ENCODE data around the gene PCGF3.

PCGF3 gene

GRCh38 chr4:732911-733630, 27.4 kb downstream of the PCGF3 start:
- Histone ChIP-seq H4K20me1 (ENCODE audit: low read depth, low read length) (no peaks in the 10 kb centered on the region; the same call in 1 of the 2 replicates), H3K79me2 (ENCODE audit: insufficient read depth, low read length) (peaks cover 4% of the 10 kb centered on the region), H3K36me3 (ENCODE audit: low read length) (no peaks in the 10 kb centered on the region), H3F3A (ENCODE audit: insufficient read depth) (no peaks in the 10 kb centered on the region), H3K9me2 (replicated peaks; ENCODE audit: insufficient read depth, low read length) (no peaks in the 10 kb centered on the region), H3K9ac (ENCODE audit: low read length) (no peak overlapping the region), H3K27me3 (ENCODE audit: low read length) (no peaks in the 10 kb centered on the region), H3K4me3 (ENCODE audit: insufficient read depth, low read length, poor library complexity, severe bottlenecking) (no peak overlapping the region), H3K4me2 (ENCODE audit: low read depth, low read length, poor library complexity, severe bottlenecking) (no peak overlapping the region), H2AFZ (ENCODE audit: low read depth, low read length, severe bottlenecking) (no peak overlapping the region), H3K27ac (ENCODE audit: low read depth, low read length) (no peak overlapping the region), H3K9me3 (ENCODE audit: insufficient read depth, low read length) (no peaks in the 10 kb centered on the region)
- no peak for TF ChIP-seq EZH2phosphoT487 (conservative IDR thresholded peaks at IDR 0.05; ENCODE audit: low read length)
- TF ChIP-seq CTCF (IDR thresholded peaks at IDR 0.05; ENCODE audit: insufficient read depth, low read length, poor library complexity, severe bottlenecking) = no peak

- Histone ChIP-seq H3K79me2 (ENCODE audit: insufficient read depth, low read length) (peaks cover under 1% of the 10 kb centered on the region; the same call in 1 of the 2 replicates), H2AFZ (ENCODE audit: low read depth, low read length, severe bottlenecking) (no peak overlapping the region), H3K36me3 (ENCODE audit: low read length) (no peaks in the 10 kb centered on the region), H3K27ac (ENCODE audit: low read depth, low read length) (no peak overlapping the region), H3K9ac (ENCODE audit: low read length) (no peak overlapping the region), H3K4me3 (ENCODE audit: insufficient read depth, low read length, poor library complexity, severe bottlenecking) (no peak overlapping the region), H4K20me1 (ENCODE audit: low read depth, low read length) (no peaks in the 10 kb centered on the region), H3K9me3 (ENCODE audit: insufficient read depth, low read length) (no peaks in the 10 kb centered on the region), H3K9me2 (replicated peaks; ENCODE audit: insufficient read depth, low read length) (no peaks in the 10 kb centered on the region), H3K4me2 (ENCODE audit: low read depth, low read length, poor library complexity, severe bottlenecking) (no peak overlapping the region), H3F3A (ENCODE audit: insufficient read depth) (no peaks in the 10 kb centered on the region), H3K27me3 (ENCODE audit: low read length) (no peaks in the 10 kb centered on the region)
- no peak for TF ChIP-seq EZH2phosphoT487 (conservative IDR thresholded peaks at IDR 0.05; ENCODE audit: low read length)
- no peak for TF ChIP-seq CTCF (IDR thresholded peaks at IDR 0.05; ENCODE audit: insufficient read depth, low read length, poor library complexity, severe bottlenecking)
Measured at GRCh38 chr4:733631-733980, 28.0 kb downstream of the PCGF3 start.

- Histone ChIP-seq H3K4me2 (ENCODE audit: low read depth, low read length, poor library complexity, severe bottlenecking) (no peak overlapping the region), H3K4me3 (ENCODE audit: insufficient read depth, low read length, poor library complexity, severe bottlenecking) (no peak overlapping the region), H3K9ac (ENCODE audit: low read length) (no peak overlapping the region), H3K27ac (ENCODE audit: low read depth, low read length) (no peak overlapping the region), H2AFZ (ENCODE audit: low read depth, low read length, severe bottlenecking) (no peak overlapping the region), H3K36me3 (ENCODE audit: low read length) (no peaks in the 10 kb centered on the region), H4K20me1 (ENCODE audit: low read depth, low read length) (no peaks in the 10 kb centered on the region), H3K79me2 (ENCODE audit: insufficient read depth, low read length) (no peaks in the 10 kb centered on the region), H3F3A (ENCODE audit: insufficient read depth) (no peaks in the 10 kb centered on the region), H3K27me3 (ENCODE audit: low read length) (no peaks in the 10 kb centered on the region), H3K9me3 (ENCODE audit: insufficient read depth, low read length) (no peaks in the 10 kb centered on the region), H3K9me2 (replicated peaks; ENCODE audit: insufficient read depth, low read length) (no peaks in the 10 kb centered on the region)
- TF ChIP-seq EZH2phosphoT487 (conservative IDR thresholded peaks at IDR 0.05; ENCODE audit: low read length) (no peak), CTCF (IDR thresholded peaks at IDR 0.05; ENCODE audit: insufficient read depth, low read length, poor library complexity, severe bottlenecking) (no peak)
Measured at GRCh38 chr4:734075-734474, 28.4 kb downstream of the PCGF3 start.
